PC-9 (cell line): ENCODE results near the gene GNG10. TPM values are rescaled to one million over a fixed set of nuclear protein-coding genes. Genes with fewer than 3 reads are reported as not detected.

ENCODE experiments used
- BruUV-seq: library from RNA; stranded (reverse); fragments of 400-500 nt; replicated peaks from 2 replicates; lab custom pipeline; 2021; lab: Mats Ljungman, UMichigan
- CTCF ChIA-PET: fragments of 300-600 bp; sonication (Branson Sonifier 250); formaldehyde crosslinking; loops from one replicate; lab custom pipeline; 2022; ENCODE audit warnings: antibody characterized with exemption; lab: Charles Lee
- POLR2A ChIA-PET: fragments of 300-600 bp; sonication (Branson Sonifier 250); formaldehyde crosslinking; loops from one replicate; lab custom pipeline; 2022; ENCODE audit warnings: antibody characterized with exemption; ENCODE audit not compliant: unreplicated experiment; lab: Charles Lee
- DNase-seq, 2 experiments: peaks; one replicate each; pipeline versions ENCODE4 v3.0.0 to v3.0.0-alpha.2; 2015 to 2022; ENCODE audit warnings: mixed read lengths in 1 of 2
- H2AFZ ChIP-seq: fragments of 200-600 bp; sonication (generic); 2 replicates; pipeline ENCODE4 v1.8.1; 2017; ENCODE audit warnings: antibody characterized with exemption
- H3F3A ChIP-seq: fragments of 200-600 bp; sonication (generic); 2 replicates; pipeline ENCODE4 v1.8.1; 2017; ENCODE audit warnings: antibody characterized with exemption, mild to moderate bottlenecking, low read depth; ENCODE audit not compliant: insufficient read depth
- H3K27ac ChIP-seq: fragments of 200-600 bp; sonication (generic); 2 replicates; pipeline ENCODE4 v1.6.1; 2016; ENCODE audit warnings: mixed run types
- H3K27me3 ChIP-seq: fragments of 200-600 bp; sonication (generic); 2 replicates; pipeline ENCODE4 v1.6.1; 2016; ENCODE audit warnings: low read depth, mixed run types; ENCODE audit not compliant: insufficient read depth
- H3K36me3 ChIP-seq: fragments of 200-600 bp; sonication (generic); 2 replicates; pipeline ENCODE4 v1.6.1; 2016; ENCODE audit warnings: low read depth, mixed run types
- H3K4me1 ChIP-seq: fragments of 200-600 bp; sonication (generic); replicated peaks from 2 replicates; pipeline ENCODE4 v1.6.1; 2016; ENCODE audit warnings: mixed run types; ENCODE audit not compliant: insufficient read depth
- H3K4me2 ChIP-seq: fragments of 200-600 bp; sonication (generic); 2 replicates; pipeline ENCODE4 v1.6.1; 2017; ENCODE audit warnings: mixed run types
- H3K4me3 ChIP-seq: fragments of 200-600 bp; sonication (generic); 2 replicates; pipeline ENCODE4 v1.6.1; 2016; ENCODE audit warnings: mixed run types
- H3K79me2 ChIP-seq: fragments of 200-600 bp; sonication (generic); 2 replicates; pipeline ENCODE4 v1.6.1; 2017; ENCODE audit warnings: low read depth, mixed run types
- H3K9me2 ChIP-seq: fragments of 200-600 bp; sonication (generic); 2 replicates; pipeline ENCODE4 v1.8.1; 2017; ENCODE audit warnings: mild to moderate bottlenecking; ENCODE audit not compliant: insufficient read depth
- H3K9me3 ChIP-seq: fragments of 200-600 bp; sonication (generic); 2 replicates; pipeline ENCODE4 v1.8.1; 2016; ENCODE audit warnings: low read depth; ENCODE audit not compliant: insufficient read depth
- H4K20me1 ChIP-seq: fragments of 200-600 bp; sonication (generic); 2 replicates; pipeline ENCODE4 v1.8.1; 2017; ENCODE audit not compliant: insufficient read depth
- EZH2 ChIP-seq: fragments of 200-600 bp; sonication (generic); IDR thresholded peaks from 2 replicates; pipeline ENCODE4 v1.8.0; 2017; ENCODE audit warnings: antibody characterized with exemption, low read depth
- intact Hi-C: fragments of 100-400 bp; cut with micrococcal nuclease; formaldehyde crosslinking; loops from one replicate; pipeline ENCODE4 v1.10.0; 2022; ENCODE audit not compliant: unreplicated experiment
- total RNA-seq: library from RNA; stranded (reverse); gene quantifications from 2 replicates; pipeline ENCODE4 v1.2.3, GENCODE V29; 2021
- TF ChIP-seq, protein P1 (sequence below): fragments of 200-600 bp; sonication (generic); conservative IDR thresholded peaks from 2 replicates; pipeline ENCODE4 v1.6.1; 2017; ENCODE audit warnings: mixed run types, antibody characterized with exemption, mild to moderate bottlenecking, moderate library complexity

Gene GNG10
- total RNA-seq, 1 experiment from 2014 or later = 70.8 TPM

DNA sequence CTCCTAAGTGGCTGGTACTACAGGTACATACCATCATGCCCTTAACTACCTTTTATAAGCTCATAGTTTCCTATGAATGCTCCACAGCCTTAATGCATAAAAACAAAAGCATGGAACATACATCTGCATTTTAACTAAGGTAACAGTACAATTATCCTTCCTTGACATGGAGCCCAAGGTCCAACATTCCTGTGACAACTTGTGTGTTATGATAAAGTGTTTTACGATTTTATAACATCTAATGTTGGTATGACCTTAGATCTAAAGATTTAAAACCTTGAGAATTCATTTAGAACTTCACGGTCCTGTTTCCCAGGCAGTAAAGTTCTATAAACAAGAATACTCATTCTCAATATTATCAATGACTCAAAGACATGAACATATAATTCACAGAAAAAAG is 43.1 kb downstream of the GNG10 start:
- Histone ChIP-seq H4K20me1 (no peaks in the 10 kb centered on the region), H3K4me3 (no peak overlapping the region), H3K4me2 (no peak overlapping the region), H3K4me1 (no peaks in the 10 kb centered on the region), H3K36me3 (no peaks in the 10 kb centered on the region), H3K9me2 (no peaks in the 10 kb centered on the region; the same call in 1 of the 2 replicates), H2AFZ (no peak overlapping the region), H3K27me3 (no peaks in the 10 kb centered on the region), H3F3A (no peaks in the 10 kb centered on the region), H3K79me2 (no peaks in the 10 kb centered on the region), H3K27ac (no peak overlapping the region), H3K9me3 (no peaks in the 10 kb centered on the region; the same call in 1 of the 2 replicates)
- no peak for DNase-seq
- intact Hi-C loops = loop anchor here (10.0 kb wide), 1 partner anchor 280 kb away; no protein-coding TSS in a partner anchor
- TF ChIP-seq, protein P1, sequence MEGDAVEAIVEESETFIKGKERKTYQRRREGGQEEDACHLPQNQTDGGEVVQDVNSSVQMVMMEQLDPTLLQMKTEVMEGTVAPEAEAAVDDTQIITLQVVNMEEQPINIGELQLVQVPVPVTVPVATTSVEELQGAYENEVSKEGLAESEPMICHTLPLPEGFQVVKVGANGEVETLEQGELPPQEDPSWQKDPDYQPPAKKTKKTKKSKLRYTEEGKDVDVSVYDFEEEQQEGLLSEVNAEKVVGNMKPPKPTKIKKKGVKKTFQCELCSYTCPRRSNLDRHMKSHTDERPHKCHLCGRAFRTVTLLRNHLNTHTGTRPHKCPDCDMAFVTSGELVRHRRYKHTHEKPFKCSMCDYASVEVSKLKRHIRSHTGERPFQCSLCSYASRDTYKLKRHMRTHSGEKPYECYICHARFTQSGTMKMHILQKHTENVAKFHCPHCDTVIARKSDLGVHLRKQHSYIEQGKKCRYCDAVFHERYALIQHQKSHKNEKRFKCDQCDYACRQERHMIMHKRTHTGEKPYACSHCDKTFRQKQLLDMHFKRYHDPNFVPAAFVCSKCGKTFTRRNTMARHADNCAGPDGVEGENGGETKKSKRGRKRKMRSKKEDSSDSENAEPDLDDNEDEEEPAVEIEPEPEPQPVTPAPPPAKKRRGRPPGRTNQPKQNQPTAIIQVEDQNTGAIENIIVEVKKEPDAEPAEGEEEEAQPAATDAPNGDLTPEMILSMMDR = no peak
- no peak for TF ChIP-seq EZH2
- CTCF ChIA-PET = no interaction called here
- POLR2A ChIA-PET = no interaction called here
- BruUV-seq = no TSS peak

DNA sequence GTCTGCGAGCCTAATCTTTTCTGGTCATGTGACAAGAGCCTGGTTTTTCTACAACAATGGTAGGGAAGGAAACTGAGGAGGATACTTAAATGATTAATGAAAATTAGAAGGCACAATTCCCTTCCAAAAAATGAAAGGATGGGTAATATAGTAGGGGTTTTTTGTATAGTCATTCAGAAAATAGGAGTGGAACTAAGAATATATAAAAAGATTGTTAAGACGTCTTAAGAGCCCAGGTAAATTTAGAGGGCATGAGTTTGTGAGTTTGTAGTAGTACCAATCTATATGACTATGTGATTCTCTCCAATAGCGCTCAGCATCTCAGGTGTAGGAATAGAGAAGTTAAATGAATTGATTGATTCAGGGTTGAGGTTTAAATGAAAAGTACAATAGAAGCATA is 50.1 kb downstream of the GNG10 start:
- Histone ChIP-seq H3K36me3 (no peaks in the 10 kb centered on the region), H2AFZ (no peak overlapping the region), H3K27me3 (no peaks in the 10 kb centered on the region), H3K9me2 (no peaks in the 10 kb centered on the region), H3K79me2 (no peaks in the 10 kb centered on the region), H3K4me2 (no peak overlapping the region), H3K4me3 (no peak overlapping the region), H3K4me1 (no peaks in the 10 kb centered on the region), H3K9me3 (no peaks in the 10 kb centered on the region; the same call in 1 of the 2 replicates), H3K27ac (no peak overlapping the region), H4K20me1 (no peaks in the 10 kb centered on the region), H3F3A (no peaks in the 10 kb centered on the region)
- intact Hi-C loops = no loop called here
- POLR2A ChIA-PET = interaction anchor here (0.6 kb wide), 1 partner anchor 217 kb away, joined by 8 read pairs; no protein-coding TSS in a partner anchor
- CTCF ChIA-PET = no interaction called here
- no peak for DNase-seq
- no TSS peak for BruUV-seq
- TF ChIP-seq EZH2 = no peak
- TF ChIP-seq, protein P1 = no peak

DNA sequence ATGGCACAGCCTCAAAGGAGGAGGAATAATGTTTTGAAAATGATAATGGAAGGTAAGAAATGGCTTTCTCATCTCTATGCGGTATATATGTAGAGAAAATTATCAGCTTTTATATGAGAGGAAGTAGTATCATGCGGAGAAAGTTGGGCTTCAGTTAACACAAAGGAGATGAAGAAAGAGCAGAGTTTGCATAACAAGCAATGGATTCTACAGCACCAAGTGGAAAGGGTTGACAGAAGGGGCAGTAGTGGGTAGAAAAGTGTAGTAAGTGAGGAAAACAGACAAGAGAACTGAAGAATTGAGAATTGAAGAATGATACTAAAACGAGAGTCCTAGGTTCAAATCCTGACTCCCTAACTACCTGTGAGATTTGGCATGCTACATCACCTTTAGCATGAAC is 51.0 kb downstream of the GNG10 start:
- Histone ChIP-seq H2AFZ (no peak overlapping the region), H3K9me3 (no peaks in the 10 kb centered on the region), H3K4me3 (no peak overlapping the region), H3F3A (no peaks in the 10 kb centered on the region), H3K9me2 (no peaks in the 10 kb centered on the region), H3K27ac (no peak overlapping the region), H3K79me2 (no peaks in the 10 kb centered on the region), H3K27me3 (no peaks in the 10 kb centered on the region), H3K4me1 (no peaks in the 10 kb centered on the region), H3K36me3 (no peaks in the 10 kb centered on the region), H3K4me2 (no peak overlapping the region), H4K20me1 (no peaks in the 10 kb centered on the region)
- TF ChIP-seq, protein P1 = no peak
- no peak for TF ChIP-seq EZH2
- intact Hi-C loops = no loop called here
- ChIA-PET CTCF (interaction anchor here (0.6 kb wide), 1 partner anchor 644 kb away, joined by 5 read pairs; no protein-coding TSS in a partner anchor), POLR2A (interaction anchor here (0.7 kb wide), 1 partner anchor 38 kb away, joined by 4 read pairs; no protein-coding TSS in a partner anchor)
- no peak for DNase-seq
- no TSS peak for BruUV-seq
